Measurements from ENCODE around the gene R3HCC1L. TPM values are rescaled to one million over a fixed set of nuclear protein-coding genes. Genes with fewer than 3 reads are reported as not detected.

The R3HCC1L gene
- total and polyA plus RNA-seq, 9 of the 15 experiments (the other 6 are each of a cell fraction or from before 2014, with no cell fraction given) = 9.1 to 17.8 (median 12.6) TPM

DNA sequence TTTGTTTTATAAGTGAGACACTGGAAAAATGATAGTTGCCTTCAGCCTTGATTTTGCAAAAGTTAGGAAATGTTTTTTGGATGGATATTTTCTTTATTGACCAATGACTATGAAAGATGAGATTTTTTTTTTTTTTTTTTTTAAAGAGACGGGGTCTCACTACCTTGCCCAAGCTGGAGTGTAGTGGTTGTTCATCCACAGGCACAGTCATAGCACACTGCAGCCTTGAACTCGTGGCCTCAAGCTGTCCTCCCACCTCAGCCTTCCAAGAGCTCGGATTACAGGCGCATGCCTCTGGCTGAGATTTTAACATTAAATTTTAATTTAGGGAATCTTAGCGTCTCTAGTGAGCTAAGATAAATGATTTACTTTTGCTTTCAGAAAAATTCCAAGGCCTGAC lies 67.3 kb downstream of the R3HCC1L start (continued):
- TF ChIP-seq, protein P1, sequence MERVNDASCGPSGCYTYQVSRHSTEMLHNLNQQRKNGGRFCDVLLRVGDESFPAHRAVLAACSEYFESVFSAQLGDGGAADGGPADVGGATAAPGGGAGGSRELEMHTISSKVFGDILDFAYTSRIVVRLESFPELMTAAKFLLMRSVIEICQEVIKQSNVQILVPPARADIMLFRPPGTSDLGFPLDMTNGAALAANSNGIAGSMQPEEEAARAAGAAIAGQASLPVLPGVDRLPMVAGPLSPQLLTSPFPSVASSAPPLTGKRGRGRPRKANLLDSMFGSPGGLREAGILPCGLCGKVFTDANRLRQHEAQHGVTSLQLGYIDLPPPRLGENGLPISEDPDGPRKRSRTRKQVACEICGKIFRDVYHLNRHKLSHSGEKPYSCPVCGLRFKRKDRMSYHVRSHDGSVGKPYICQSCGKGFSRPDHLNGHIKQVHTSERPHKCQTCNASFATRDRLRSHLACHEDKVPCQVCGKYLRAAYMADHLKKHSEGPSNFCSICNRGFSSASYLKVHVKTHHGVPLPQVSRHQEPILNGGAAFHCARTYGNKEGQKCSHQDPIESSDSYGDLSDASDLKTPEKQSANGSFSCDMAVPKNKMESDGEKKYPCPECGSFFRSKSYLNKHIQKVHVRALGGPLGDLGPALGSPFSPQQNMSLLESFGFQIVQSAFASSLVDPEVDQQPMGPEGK (CRISPR knock-in tag; IDR thresholded peaks at IDR 0.05; ENCODE audit: borderline replicate concordance) = no peak

DNA sequence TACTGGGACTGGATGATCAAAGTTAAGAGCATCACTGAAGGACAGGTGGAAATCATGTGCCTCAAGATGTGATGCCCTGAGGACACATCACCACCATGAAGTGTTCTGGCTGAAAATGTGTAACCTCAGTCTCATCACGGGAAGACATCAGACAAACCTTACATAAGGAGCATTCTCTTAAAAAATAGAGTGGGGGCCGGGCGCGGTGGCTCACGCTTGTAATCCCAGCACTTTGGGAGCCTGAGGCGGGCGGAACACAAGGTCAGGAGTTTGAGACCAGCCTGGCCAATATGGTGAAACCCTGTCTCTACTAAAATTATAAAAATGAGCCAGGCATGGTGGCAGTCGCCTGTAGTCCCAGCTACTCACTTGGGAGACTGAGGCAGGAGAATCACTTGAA lies 67.9 kb downstream of the R3HCC1L start:
- Histone ChIP-seq H3K4me1 (replicated peaks in 1 of 2; ENCODE audit: control insufficient read depth in 2 of 2, insufficient read depth in 2 of 2, low read length in 2 of 2) (no peaks in the 10 kb centered on the region), H3K4me2 (ENCODE audit: insufficient read depth, low read length) (no peak overlapping the region), H3K9me1 (ENCODE audit: control insufficient read depth, insufficient read depth, low read length) (no peaks in the 10 kb centered on the region), H3K79me2 (ENCODE audit: control insufficient read depth, insufficient read depth, low read length) (no peaks in the 10 kb centered on the region), H3K9me3 (replicated peaks; ENCODE audit: control insufficient read depth, insufficient read depth, low read depth, low read length) (no peaks in the 10 kb centered on the region), H4K20me1 (replicated peaks; ENCODE audit: control insufficient read depth, insufficient read depth, low read length) (no peaks in the 10 kb centered on the region), H3K4me3 (no peak overlapping the region), H3K36me3 (ENCODE audit: control insufficient read depth, insufficient read depth, low read length) (no peaks in the 10 kb centered on the region), H3K9ac (ENCODE audit: insufficient read depth in 1 of 2, low read depth in 2 of 2, low read length in 2 of 2) (no peak overlapping the region), H2AFZ (ENCODE audit: low read depth, low read length) (no peak overlapping the region), H3K27me3 (ENCODE audit: control insufficient read depth in 2 of 2, insufficient read depth in 2 of 2, low read length in 2 of 2) (no peaks in the 10 kb centered on the region), H3K27ac (ENCODE audit: extremely low read depth, low read depth, low read length) (no peak overlapping the region)
- POLR2A ChIA-PET = no interaction called here
- in situ Hi-C loops (cut with MboI) (no loop called here), intact Hi-C loops (cut with micrococcal nuclease) (no loop called here)
- BruUV-seq (replicated peaks) = no TSS peak
- FAIRE-seq (no peak), DNase-seq (ENCODE audit: extremely low read depth in 1 of 4, low spot score in 3 of 4) (no peak), ATAC-seq (no peak)
- TF ChIP-seq ETV1 (tag; conservative IDR thresholded peaks at IDR 0.05; ENCODE audit: low read depth) = no peak
- TF ChIP-seq DPF2 (IDR thresholded peaks at IDR 0.05) = no peak
- TF ChIP-seq, protein P2, sequence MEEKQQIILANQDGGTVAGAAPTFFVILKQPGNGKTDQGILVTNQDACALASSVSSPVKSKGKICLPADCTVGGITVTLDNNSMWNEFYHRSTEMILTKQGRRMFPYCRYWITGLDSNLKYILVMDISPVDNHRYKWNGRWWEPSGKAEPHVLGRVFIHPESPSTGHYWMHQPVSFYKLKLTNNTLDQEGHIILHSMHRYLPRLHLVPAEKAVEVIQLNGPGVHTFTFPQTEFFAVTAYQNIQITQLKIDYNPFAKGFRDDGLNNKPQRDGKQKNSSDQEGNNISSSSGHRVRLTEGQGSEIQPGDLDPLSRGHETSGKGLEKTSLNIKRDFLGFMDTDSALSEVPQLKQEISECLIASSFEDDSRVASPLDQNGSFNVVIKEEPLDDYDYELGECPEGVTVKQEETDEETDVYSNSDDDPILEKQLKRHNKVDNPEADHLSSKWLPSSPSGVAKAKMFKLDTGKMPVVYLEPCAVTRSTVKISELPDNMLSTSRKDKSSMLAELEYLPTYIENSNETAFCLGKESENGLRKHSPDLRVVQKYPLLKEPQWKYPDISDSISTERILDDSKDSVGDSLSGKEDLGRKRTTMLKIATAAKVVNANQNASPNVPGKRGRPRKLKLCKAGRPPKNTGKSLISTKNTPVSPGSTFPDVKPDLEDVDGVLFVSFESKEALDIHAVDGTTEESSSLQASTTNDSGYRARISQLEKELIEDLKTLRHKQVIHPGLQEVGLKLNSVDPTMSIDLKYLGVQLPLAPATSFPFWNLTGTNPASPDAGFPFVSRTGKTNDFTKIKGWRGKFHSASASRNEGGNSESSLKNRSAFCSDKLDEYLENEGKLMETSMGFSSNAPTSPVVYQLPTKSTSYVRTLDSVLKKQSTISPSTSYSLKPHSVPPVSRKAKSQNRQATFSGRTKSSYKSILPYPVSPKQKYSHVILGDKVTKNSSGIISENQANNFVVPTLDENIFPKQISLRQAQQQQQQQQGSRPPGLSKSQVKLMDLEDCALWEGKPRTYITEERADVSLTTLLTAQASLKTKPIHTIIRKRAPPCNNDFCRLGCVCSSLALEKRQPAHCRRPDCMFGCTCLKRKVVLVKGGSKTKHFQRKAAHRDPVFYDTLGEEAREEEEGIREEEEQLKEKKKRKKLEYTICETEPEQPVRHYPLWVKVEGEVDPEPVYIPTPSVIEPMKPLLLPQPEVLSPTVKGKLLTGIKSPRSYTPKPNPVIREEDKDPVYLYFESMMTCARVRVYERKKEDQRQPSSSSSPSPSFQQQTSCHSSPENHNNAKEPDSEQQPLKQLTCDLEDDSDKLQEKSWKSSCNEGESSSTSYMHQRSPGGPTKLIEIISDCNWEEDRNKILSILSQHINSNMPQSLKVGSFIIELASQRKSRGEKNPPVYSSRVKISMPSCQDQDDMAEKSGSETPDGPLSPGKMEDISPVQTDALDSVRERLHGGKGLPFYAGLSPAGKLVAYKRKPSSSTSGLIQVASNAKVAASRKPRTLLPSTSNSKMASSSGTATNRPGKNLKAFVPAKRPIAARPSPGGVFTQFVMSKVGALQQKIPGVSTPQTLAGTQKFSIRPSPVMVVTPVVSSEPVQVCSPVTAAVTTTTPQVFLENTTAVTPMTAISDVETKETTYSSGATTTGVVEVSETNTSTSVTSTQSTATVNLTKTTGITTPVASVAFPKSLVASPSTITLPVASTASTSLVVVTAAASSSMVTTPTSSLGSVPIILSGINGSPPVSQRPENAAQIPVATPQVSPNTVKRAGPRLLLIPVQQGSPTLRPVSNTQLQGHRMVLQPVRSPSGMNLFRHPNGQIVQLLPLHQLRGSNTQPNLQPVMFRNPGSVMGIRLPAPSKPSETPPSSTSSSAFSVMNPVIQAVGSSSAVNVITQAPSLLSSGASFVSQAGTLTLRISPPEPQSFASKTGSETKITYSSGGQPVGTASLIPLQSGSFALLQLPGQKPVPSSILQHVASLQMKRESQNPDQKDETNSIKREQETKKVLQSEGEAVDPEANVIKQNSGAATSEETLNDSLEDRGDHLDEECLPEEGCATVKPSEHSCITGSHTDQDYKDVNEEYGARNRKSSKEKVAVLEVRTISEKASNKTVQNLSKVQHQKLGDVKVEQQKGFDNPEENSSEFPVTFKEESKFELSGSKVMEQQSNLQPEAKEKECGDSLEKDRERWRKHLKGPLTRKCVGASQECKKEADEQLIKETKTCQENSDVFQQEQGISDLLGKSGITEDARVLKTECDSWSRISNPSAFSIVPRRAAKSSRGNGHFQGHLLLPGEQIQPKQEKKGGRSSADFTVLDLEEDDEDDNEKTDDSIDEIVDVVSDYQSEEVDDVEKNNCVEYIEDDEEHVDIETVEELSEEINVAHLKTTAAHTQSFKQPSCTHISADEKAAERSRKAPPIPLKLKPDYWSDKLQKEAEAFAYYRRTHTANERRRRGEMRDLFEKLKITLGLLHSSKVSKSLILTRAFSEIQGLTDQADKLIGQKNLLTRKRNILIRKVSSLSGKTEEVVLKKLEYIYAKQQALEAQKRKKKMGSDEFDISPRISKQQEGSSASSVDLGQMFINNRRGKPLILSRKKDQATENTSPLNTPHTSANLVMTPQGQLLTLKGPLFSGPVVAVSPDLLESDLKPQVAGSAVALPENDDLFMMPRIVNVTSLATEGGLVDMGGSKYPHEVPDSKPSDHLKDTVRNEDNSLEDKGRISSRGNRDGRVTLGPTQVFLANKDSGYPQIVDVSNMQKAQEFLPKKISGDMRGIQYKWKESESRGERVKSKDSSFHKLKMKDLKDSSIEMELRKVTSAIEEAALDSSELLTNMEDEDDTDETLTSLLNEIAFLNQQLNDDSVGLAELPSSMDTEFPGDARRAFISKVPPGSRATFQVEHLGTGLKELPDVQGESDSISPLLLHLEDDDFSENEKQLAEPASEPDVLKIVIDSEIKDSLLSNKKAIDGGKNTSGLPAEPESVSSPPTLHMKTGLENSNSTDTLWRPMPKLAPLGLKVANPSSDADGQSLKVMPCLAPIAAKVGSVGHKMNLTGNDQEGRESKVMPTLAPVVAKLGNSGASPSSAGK (IDR thresholded peaks at IDR 0.05) = no peak
- no peak for TF ChIP-seq RFX5 (IDR thresholded peaks at IDR 0.05; ENCODE audit: low read depth, low read length)
- TF ChIP-seq, protein P3, sequence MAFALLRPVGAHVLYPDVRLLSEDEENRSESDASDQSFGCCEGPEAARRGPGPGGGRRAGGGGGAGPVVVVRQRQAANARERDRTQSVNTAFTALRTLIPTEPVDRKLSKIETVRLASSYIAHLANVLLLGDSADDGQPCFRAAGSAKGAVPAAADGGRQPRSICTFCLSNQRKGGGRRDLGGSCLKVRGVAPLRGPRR (CRISPR knock-in tag; IDR thresholded peaks at IDR 0.05) = no peak
- no peak for TF ChIP-seq SRSF3 (IDR thresholded peaks at IDR 0.05; ENCODE audit: insufficient read depth, low read length)
- no peak for TF ChIP-seq ELF1 (tag; IDR thresholded peaks at IDR 0.05)
- WGBS (ENCODE audit: insufficient coverage, low coverage, missing lambda C conversion rate) = 67% methylated on average over 3 of the region's 8 CpGs
- CTCF ChIA-PET (ENCODE audit: low intra/inter-chr PET ratio) = no interaction called here
